ENCODE results near the gene SLC38A2.
A peak's percentile ranks its signal among the peaks of the same experiment; 100 is the strongest.

Gene SLC38A2

DNA sequence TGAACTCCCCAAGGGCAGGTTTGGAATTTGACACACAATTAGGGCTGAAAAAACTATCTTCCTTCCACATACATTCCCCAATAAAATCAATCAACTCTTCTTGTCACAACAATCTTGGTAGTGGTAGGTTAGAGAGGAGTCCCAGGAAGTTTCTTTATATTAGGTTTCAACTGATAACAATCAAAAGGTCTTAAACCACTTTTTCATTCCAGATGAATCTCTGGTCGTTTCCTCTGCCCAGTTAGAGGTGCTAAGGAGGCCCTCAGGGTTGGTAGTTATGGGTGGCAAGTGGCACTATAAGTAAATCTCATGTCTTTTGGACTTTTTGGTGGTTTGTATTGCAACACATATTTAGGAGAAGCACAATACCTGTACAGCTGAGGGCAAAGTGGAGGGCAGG, 1.7 kb upstream of the SLC38A2 start:
- Histone ChIP-seq H3K27ac (ENCODE audit: low read depth, low read length) (no peak overlapping the region), H3K4me1 (ENCODE audit: control insufficient read depth, insufficient read depth, low read length) (peaks cover 23% of the 10 kb centered on the region), H3K36me3 (ENCODE audit: control insufficient read depth, insufficient read depth, low read length) (peaks cover 25% of the 10 kb centered on the region), H3K27me3 (ENCODE audit: control insufficient read depth, insufficient read depth, low read length) (peaks cover 2% of the 10 kb centered on the region; the same call in 1 of the 2 replicates), H3K9me3 (ENCODE audit: control insufficient read depth, insufficient read depth, low read depth, low read length) (no peaks in the 10 kb centered on the region), H3K4me3 (ENCODE audit: low read depth, low read length) (0 out of 2 replicates have a peak overlapping the region, but pooled peaks have one; percentile 81), H3K9ac (ENCODE audit: low read length) (no peak overlapping the region)

DNA sequence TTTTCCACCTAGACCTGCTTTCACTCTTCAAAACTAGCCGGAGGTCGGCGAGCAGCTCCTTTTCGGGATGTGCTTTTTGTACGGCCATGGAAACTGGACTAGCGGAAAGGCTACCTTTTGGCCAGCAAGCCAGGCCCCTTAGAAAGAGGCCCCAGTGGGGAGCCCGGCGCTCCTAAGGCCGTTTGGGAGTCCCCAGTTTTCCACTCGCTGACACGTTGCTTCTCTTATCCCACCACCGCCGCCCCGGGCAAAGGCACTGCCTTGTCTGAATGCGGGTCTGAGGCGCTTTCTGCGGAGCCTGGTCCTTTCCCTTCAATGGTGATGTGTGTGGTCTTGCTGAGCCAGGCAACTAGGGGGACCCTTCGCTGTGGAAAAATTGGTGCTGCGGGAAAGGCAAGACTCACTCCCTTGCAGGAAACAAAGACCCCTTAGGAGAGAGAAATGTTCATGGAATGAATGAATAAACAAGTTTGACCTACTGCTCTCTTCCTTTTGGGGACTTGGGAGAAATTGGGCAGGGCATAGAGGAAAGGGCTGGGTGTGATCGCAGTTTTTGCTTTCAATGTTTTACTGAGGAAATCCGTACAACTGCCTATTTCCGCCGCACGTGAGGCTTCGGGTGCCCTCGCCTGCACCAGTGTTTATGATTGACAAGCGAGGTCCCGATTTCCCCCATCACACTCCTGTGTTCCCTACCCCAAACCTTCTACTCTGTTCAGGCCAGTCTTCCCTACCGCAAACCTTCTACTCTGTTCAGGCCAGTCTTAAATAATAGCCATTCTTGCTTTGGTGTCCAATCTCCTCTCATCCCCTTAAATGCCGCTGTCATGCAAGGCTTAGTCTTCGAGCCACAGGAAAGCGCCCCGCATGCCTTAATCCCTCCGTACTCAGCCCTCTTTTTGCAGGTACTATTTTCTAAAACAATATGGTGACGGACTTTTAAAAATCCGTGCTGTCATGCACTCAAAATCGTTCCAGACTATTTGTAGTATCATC, 1.0 kb upstream of the SLC38A2 start:
- Histone ChIP-seq H3K27ac (ENCODE audit: low read depth, low read length) (peak overlapping the region; percentile 41; the same call in 1 of the 2 replicates), H3K4me1 (ENCODE audit: control insufficient read depth, insufficient read depth, low read length) (peaks cover 27% of the 10 kb centered on the region), H3K9me3 (ENCODE audit: control insufficient read depth, insufficient read depth, low read depth, low read length) (no peaks in the 10 kb centered on the region), H3K9ac (ENCODE audit: low read length) (peak overlapping the region; percentile 88), H3K36me3 (ENCODE audit: control insufficient read depth, insufficient read depth, low read length) (peaks cover 32% of the 10 kb centered on the region), H3K27me3 (ENCODE audit: control insufficient read depth, insufficient read depth, low read length) (peaks cover 2% of the 10 kb centered on the region; the same call in 1 of the 2 replicates), H3K4me3 (ENCODE audit: low read depth, low read length) (peak overlapping the region; percentile 81)

DNA sequence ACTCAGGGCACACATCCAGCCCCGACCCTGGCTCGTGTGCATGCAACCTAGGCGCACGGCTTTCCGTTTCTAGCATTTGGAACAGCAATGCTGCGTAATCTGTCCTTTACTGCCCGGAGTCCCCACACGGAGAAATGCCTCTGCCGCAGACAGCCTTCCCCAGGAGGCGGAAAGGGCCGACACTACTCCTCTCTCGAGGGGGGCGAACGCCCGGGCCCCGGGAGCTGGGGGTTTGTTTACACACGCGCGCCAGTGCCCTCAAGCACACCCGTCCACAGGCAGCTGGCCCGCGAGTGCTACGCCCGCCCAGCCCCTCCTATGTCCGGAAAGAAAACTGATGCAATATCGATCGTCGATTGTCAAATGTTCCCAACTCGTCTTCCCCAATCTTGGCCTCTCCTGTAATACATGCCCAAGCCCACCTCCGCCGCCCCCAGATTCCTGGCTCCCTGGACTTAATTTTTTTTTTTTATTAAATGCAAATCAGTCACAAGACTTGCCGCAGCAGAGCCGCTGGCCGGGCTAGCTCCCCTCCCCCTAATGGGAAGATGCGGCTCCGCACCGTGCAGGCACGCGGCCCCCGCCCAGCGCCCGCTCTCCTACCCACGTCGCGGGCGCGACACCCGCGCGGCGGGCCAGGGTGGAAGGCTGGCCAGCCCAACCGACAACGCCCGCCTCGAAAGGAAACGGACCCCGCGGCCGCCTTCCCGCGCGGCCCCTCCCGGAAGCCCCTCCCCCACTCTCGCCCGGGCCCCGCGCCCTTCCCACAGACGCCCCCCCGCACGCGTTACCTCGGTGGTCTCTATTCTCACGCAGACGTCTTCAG, 642 bp downstream of the SLC38A2 start:
- Histone ChIP-seq H3K4me1 (ENCODE audit: control insufficient read depth, insufficient read depth, low read length) (peaks cover 28% of the 10 kb centered on the region), H3K9ac (ENCODE audit: low read length) (peak overlapping the region; percentile 100), H3K27me3 (ENCODE audit: control insufficient read depth, insufficient read depth, low read length) (peaks cover 2% of the 10 kb centered on the region; the same call in 1 of the 2 replicates), H3K27ac (ENCODE audit: low read depth, low read length) (peak overlapping the region; percentile 98), H3K4me3 (ENCODE audit: low read depth, low read length) (peak overlapping the region; percentile 81), H3K36me3 (ENCODE audit: control insufficient read depth, insufficient read depth, low read length) (peaks cover 48% of the 10 kb centered on the region), H3K9me3 (ENCODE audit: control insufficient read depth, insufficient read depth, low read depth, low read length) (no peaks in the 10 kb centered on the region)

DNA sequence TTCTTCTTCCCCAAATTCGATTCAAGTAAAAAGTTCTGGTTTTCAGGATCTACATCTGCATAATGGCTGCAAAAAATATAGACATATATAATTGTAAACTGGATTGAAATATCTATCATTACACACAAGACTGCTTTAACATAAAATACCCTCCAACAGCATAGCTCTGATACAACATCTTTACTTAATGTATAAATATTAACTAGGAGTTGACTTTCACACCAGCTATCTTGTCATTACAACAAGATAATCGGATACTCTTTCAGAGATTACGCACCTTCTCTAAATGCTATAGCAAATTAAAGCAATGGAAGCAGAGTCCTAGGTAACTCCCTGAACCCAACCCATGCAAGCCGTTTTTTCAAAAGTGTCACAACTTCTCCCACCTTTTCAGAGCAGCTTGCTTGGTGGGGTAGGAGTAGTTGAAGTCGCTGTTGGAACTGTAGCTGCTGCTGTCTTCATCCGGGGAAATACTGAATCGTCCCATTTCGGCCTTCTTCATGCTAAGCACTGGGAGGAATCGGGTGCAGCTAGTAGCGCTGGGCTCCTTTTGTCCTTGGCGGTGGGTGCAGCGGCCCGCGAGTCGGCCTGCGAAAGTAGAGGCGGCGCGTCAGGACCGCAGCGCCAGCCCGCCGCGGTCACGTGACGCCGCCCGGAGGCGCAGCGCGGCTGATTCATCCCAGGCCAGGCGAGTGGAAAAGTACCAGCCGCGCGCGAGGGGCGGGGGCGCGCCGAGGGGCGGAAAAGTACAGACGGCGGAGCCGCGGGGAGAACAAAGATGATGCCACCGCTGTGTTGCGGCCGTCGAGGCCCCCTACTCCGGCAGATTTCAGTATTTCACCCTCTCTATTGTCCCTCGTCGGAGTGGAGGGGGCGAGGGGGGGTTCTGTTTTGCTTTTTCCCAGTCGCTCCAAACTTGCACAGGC, 1.5 kb downstream of the SLC38A2 start:
- peaks cover 28% of the 10 kb centered on the region for H3K4me1 ChIP-seq (ENCODE audit: control insufficient read depth, insufficient read depth, low read length)
- no peaks in the 10 kb centered on the region for H3K9me3 ChIP-seq (ENCODE audit: control insufficient read depth, insufficient read depth, low read depth, low read length)
- peak overlapping the region; percentile 98 for H3K27ac ChIP-seq (ENCODE audit: low read depth, low read length)
- H3K4me3 ChIP-seq (ENCODE audit: low read depth, low read length) = peak overlapping the region; percentile 81
- H3K36me3 ChIP-seq (ENCODE audit: control insufficient read depth, insufficient read depth, low read length) = peaks cover 57% of the 10 kb centered on the region
- peaks cover 2% of the 10 kb centered on the region; the same call in 1 of the 2 replicates for H3K27me3 ChIP-seq (ENCODE audit: control insufficient read depth, insufficient read depth, low read length)
- H3K9ac ChIP-seq (ENCODE audit: low read length) = peak overlapping the region; percentile 100

DNA sequence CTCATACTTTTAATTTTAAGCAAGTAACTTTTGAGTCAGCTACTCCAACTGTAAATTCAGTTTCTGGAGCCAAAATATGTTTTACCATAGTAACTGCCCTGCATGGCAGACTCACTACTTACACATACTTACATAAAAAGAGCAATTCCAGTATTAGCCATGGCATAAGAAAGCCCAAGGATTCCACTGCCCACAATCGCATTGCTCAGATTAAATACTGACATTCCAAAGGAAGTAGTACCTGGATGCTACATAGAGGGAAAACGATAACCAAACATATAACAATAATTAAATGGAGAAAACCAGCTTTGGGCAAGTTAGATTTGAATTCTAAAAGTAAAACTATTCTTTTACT, 2.2 kb downstream of the SLC38A2 start:
- Histone ChIP-seq H3K4me3 (ENCODE audit: low read depth, low read length) (peak overlapping the region; percentile 81), H3K4me1 (ENCODE audit: control insufficient read depth, insufficient read depth, low read length) (peaks cover 28% of the 10 kb centered on the region), H3K36me3 (ENCODE audit: control insufficient read depth, insufficient read depth, low read length) (peaks cover 64% of the 10 kb centered on the region), H3K27ac (ENCODE audit: low read depth, low read length) (no peak overlapping the region), H3K9ac (ENCODE audit: low read length) (peak overlapping the region; percentile 100), H3K9me3 (ENCODE audit: control insufficient read depth, insufficient read depth, low read depth, low read length) (no peaks in the 10 kb centered on the region), H3K27me3 (ENCODE audit: control insufficient read depth, insufficient read depth, low read length) (peaks cover 2% of the 10 kb centered on the region; the same call in 1 of the 2 replicates)

DNA sequence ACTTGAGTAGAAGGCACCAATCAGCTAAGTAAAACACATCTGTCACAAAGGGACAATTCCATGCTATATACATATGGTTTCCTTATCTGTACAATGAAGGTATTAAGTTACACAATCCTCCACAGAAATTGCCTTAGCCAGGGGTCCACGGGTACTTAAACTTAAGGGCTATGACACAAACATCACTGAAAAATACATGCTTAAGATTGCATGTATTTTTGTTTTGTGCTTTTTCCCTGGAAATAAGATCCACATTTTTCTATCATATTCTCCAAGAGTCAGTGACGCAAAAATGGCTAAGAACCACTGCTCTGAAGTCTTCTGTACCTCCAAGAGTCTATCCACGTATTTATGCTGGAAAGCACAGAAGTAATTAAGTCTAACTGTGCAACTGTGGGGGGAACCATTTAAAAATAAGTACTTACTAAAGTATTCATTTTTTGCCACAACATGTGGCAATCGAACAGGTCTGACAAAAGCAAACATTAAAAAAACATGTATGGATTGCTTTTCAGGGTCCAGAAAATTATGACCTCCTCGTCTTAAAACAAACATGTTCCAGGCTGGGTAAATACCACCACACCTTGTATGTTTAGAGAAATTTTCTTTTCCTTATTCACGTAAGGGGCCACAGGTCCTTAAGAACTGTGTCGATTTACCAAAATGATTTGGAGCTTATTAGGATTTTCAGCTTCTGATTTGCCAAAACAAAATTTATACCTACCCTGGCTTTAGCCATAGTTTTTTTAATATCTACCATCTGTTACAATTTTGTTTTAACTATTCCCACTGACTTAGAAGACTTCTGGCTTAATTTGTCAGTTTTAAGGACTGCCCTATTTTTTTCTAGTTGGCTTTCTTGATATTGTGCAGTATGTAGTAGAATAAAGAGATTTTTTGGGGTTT, 2.8 kb downstream of the SLC38A2 start:
- Histone ChIP-seq H3K36me3 (ENCODE audit: control insufficient read depth, insufficient read depth, low read length) (peaks cover 70% of the 10 kb centered on the region), H3K9me3 (ENCODE audit: control insufficient read depth, insufficient read depth, low read depth, low read length) (no peaks in the 10 kb centered on the region), H3K27ac (ENCODE audit: low read depth, low read length) (no peak overlapping the region), H3K4me3 (ENCODE audit: low read depth, low read length) (peak overlapping the region; percentile 81), H3K27me3 (ENCODE audit: control insufficient read depth, insufficient read depth, low read length) (peaks cover 2% of the 10 kb centered on the region; the same call in 1 of the 2 replicates), H3K4me1 (ENCODE audit: control insufficient read depth, insufficient read depth, low read length) (peaks cover 28% of the 10 kb centered on the region), H3K9ac (ENCODE audit: low read length) (peak overlapping the region; percentile 30)

DNA sequence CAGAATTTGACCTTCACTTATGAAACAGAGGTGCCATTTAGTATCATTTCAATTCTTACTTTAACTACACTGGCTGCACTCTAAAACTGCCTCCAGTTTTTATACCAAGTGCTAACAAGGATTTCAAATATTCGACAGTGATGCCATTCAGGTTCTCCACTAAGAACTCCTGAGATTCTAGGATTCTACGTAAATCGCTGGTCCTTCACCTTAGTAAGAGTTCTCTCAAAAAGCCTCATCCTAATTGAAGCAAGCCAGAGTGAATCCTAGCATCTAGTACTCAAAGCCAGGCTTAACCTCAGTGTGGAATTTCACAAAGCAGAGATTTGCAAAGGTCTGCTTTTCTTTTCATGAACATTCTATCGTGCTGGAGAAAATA, 3.5 kb downstream of the SLC38A2 start:
- H3K9me3 ChIP-seq (ENCODE audit: control insufficient read depth, insufficient read depth, low read depth, low read length) = no peaks in the 10 kb centered on the region
- no peak overlapping the region for H3K27ac ChIP-seq (ENCODE audit: low read depth, low read length)
- peak overlapping the region; percentile 30 for H3K9ac ChIP-seq (ENCODE audit: low read length)
- peaks cover 2% of the 10 kb centered on the region; the same call in 1 of the 2 replicates for H3K27me3 ChIP-seq (ENCODE audit: control insufficient read depth, insufficient read depth, low read length)
- H3K36me3 ChIP-seq (ENCODE audit: control insufficient read depth, insufficient read depth, low read length) = peaks cover 77% of the 10 kb centered on the region
- H3K4me1 ChIP-seq (ENCODE audit: control insufficient read depth, insufficient read depth, low read length) = peaks cover 23% of the 10 kb centered on the region
- H3K4me3 ChIP-seq (ENCODE audit: low read depth, low read length) = peak overlapping the region; percentile 81

DNA sequence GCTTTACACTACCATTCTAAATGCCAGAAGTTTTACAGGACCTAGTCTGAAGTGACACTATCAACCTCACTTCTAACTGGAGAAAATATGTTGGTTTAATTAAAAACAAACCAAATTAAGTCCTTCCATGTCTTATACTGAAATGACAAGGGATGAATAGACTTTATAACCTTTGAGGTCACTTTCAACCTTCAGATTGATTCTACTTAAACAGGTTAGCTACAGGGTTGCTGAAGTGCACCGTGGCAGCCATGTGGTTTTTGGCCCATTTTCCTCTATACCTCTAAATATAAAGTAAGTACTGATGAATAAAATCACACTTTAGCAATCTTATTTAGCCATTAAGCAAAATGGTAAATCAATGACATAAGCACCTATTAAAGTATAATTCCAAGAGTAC, 3.9 kb downstream of the SLC38A2 start:
- Histone ChIP-seq H3K9ac (ENCODE audit: low read length) (peak overlapping the region; percentile 30), H3K27ac (ENCODE audit: low read depth, low read length) (no peak overlapping the region), H3K4me3 (ENCODE audit: low read depth, low read length) (peak overlapping the region; percentile 81; the same call in 1 of the 2 replicates), H3K4me1 (ENCODE audit: control insufficient read depth, insufficient read depth, low read length) (peaks cover 19% of the 10 kb centered on the region), H3K27me3 (ENCODE audit: control insufficient read depth, insufficient read depth, low read length) (peaks cover under 1% of the 10 kb centered on the region; the same call in 1 of the 2 replicates), H3K36me3 (ENCODE audit: control insufficient read depth, insufficient read depth, low read length) (peaks cover 81% of the 10 kb centered on the region), H3K9me3 (ENCODE audit: control insufficient read depth, insufficient read depth, low read depth, low read length) (no peaks in the 10 kb centered on the region)

DNA sequence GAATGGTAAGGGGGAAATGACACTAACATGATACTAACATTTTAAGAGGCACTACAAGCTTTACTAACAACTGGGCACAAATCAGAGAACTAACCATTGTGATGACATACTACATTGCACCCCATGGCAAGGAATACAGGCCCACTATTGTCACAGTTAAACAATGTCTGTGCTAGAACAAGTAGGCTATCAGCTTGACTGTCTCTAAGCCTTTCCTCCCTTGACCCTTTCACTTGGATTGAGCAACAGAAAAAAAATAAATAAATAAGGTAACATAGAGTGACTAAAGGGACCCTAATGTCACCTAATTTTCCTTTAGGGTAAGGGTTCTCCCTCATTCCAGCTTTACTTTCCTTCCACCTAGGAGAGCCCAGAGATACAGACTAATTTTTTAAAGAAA, 4.4 kb downstream of the SLC38A2 start:
- peaks cover 86% of the 10 kb centered on the region for H3K36me3 ChIP-seq (ENCODE audit: control insufficient read depth, insufficient read depth, low read length)
- peaks cover 17% of the 10 kb centered on the region; the same call in 1 of the 2 replicates for H3K4me1 ChIP-seq (ENCODE audit: control insufficient read depth, insufficient read depth, low read length)
- H3K27ac ChIP-seq (ENCODE audit: low read depth, low read length) = no peak overlapping the region
- no peaks in the 10 kb centered on the region for H3K27me3 ChIP-seq (ENCODE audit: control insufficient read depth, insufficient read depth, low read length)
- H3K9me3 ChIP-seq (ENCODE audit: control insufficient read depth, insufficient read depth, low read depth, low read length) = no peaks in the 10 kb centered on the region
- no peak overlapping the region for H3K9ac ChIP-seq (ENCODE audit: low read length)
- peak overlapping the region; percentile 28; the same call in 1 of the 2 replicates for H3K4me3 ChIP-seq (ENCODE audit: low read depth, low read length)
